HG02840 (cell line): Measurements from ENCODE around the gene DRAM1.
A peak's percentile ranks its signal among the peaks of the same experiment; 100 is the strongest.

Source experiments
- ATAC-seq: cut with Tn5 transposase; IDR thresholded peaks from one replicate; pipeline ENCODE4 v1.9.1; 2021; ENCODE audit warnings: mild to moderate bottlenecking, moderate library complexity, moderate number of reproducible peaks; ENCODE audit not compliant: unreplicated experiment, low FRiP score

The DRAM1 gene

GRCh38 chr12:101876861-101877805 lies at the start of gene DRAM1:
TSS of gene DRAM1 (plus strand) at chr12:101877580. CDS start at chr12:101877790, 210 bp downstream.
- peak; percentile 86 for ATAC-seq

GRCh38 chr12:101828463-101829196 lies 48.8 kb upstream of the DRAM1 start:
- no peak for ATAC-seq

- ATAC-seq, result peak; percentile 5
Measured at GRCh38 chr12:101829639-101830366, 47.6 kb upstream of the DRAM1 start.

- peak; percentile 86 for ATAC-seq
Measured at GRCh38 chr12:101830367-101831325, 46.7 kb upstream of the DRAM1 start, which contains the start of gene GNPTAB. TSS of gene GNPTAB (minus strand) at chr12:101830959. CDS start at chr12:101830675, 284 bp downstream.

- ATAC-seq, result no peak
Measured at GRCh38 chr12:101832030-101832429, 45.4 kb upstream of the DRAM1 start.

GRCh38 chr12:101838628-101839323 lies 38.6 kb upstream of the DRAM1 start:
- no peak for ATAC-seq

GRCh38 chr12:101839324-101840283 lies 37.8 kb upstream of the DRAM1 start:
- no peak for ATAC-seq

GRCh38 chr12:101841069-101841468 lies 36.3 kb upstream of the DRAM1 start:
- no peak for ATAC-seq

- no peak for ATAC-seq
Measured at GRCh38 chr12:101845137-101845711, 32.2 kb upstream of the DRAM1 start.

GRCh38 chr12:101847325-101847724 lies 30.1 kb upstream of the DRAM1 start:
- ATAC-seq, result no peak

- ATAC-seq, result no peak
Measured at GRCh38 chr12:101850199-101850598, 27.2 kb upstream of the DRAM1 start.

GRCh38 chr12:101852998-101853397 lies 24.4 kb upstream of the DRAM1 start:
- ATAC-seq, result no peak

GRCh38 chr12:101854747-101855146 lies 22.6 kb upstream of the DRAM1 start:
- ATAC-seq, result peak; percentile 50

GRCh38 chr12:101855364-101855884 lies 22.0 kb upstream of the DRAM1 start:
- ATAC-seq, result no peak

GRCh38 chr12:101855976-101856375 lies 21.4 kb upstream of the DRAM1 start:
- no peak for ATAC-seq

- peak; percentile 12 for ATAC-seq
Measured at GRCh38 chr12:101856614-101857013, 20.8 kb upstream of the DRAM1 start.

GRCh38 chr12:101857043-101857558 lies 20.3 kb upstream of the DRAM1 start:
- ATAC-seq, result peak; percentile 52
